GM21825 (cell line): ENCODE data around the gene GNAI3.

ENCODE experiments used
- ATAC-seq: cut with Tn5 transposase; IDR thresholded peaks from one replicate; pipeline ENCODE4 v1.9.1; 2021; ENCODE audit warnings: mild to moderate bottlenecking, moderate library complexity; ENCODE audit not compliant: unreplicated experiment

GNAI3 gene

GRCh38 chr1:109634771-109635750 lies 86.6 kb downstream of the GNAI3 start:
- no peak for ATAC-seq

GRCh38 chr1:109635862-109636200 lies 87.4 kb downstream of the GNAI3 start:
- no peak for ATAC-seq

DNA sequence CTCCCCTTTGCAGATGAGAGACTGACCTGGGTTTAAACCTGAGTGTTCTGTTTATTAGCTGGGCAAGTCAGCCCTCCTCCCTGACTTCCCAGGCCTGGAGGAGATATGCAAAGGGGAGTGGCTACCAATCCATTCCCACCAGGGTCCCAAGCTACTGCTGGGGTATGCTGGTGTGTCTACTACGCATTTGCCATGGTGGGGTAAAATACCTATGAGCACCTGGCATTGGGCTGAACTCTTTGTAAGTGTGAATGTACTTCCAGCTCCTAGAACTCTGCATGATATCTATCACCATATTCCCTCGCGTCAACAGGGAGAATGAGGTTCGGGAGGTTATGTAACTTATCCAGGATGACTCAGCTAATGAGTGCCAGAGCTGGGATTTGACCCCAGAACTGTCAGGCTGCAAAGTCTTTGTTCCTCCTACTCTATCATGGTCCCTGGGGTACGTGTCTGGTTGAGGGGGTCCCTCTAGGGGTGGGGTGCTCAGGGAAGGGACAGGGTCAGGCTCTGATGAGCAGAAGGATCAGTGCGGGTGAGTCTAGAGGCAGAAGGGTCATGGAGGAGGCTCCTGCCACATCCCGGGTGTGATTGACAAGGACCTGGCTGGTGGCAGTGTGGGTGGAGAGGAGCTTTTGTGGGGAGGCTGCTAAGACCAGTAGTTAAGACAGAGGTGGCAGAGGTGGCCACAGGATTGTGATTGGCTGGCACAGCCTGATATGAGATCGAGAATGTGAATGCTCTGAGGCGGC lies 88.0 kb downstream of the GNAI3 start:
- ATAC-seq: no peak

GRCh38 chr1:109637446-109637845 lies 89.0 kb downstream of the GNAI3 start:
- no peak for ATAC-seq

- no peak for ATAC-seq
Measured at GRCh38 chr1:109639063-109639840, 90.8 kb downstream of the GNAI3 start.

GRCh38 chr1:109639841-109640184 lies 91.4 kb downstream of the GNAI3 start:
- ATAC-seq: no peak

DNA sequence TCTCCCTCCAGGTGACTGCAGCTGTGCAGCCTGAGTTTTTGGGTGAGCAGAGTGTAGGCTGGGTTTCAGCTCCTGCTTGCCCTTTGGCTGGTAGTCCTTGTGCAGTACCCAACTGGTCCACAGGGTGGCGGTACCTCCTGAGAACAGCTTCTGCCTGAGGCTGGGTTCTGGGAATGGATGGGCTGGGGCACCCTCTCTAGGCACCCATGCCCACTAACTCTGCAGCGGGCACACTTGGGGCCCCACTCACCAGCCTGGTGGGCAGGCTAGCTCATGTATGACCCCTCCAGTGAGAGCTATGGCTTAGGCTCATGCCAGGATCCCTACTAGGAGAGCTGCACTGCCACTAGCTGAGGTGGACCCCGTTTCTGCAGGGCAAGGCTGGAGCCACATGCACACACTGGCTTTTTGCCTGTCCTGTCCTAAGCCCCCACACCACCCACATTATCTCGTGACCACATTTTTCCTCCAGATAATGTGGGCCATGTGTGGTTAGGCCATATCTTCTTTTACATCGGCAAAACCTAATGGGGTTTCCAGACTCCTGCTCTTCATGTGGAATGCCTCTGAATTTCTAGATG lies 92.0 kb downstream of the GNAI3 start:
- ATAC-seq: peak; percentile 59

GRCh38 chr1:109641078-109641740 lies 92.8 kb downstream of the GNAI3 start:
- ATAC-seq: no peak

DNA sequence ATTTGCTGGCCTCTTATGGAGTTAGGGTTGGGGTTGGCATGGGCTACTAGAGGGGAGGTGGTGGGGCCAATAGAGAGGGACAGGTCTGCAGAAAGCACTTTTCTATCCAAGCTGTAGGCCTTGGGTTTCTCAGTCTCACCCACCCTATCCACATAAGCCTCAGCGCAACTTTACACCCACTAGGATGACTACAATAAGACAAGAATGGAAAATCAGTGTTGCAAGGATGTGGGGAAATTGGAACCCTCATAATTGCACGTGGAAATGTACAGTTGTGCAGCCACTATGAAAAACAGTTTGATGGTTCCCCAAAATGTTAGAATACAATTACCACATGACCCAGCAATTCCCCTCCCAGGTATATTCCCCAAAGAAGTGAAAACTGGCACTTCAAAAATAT lies 93.4 kb downstream of the GNAI3 start:
- ATAC-seq: no peak

GRCh38 chr1:109642626-109643025 lies 94.2 kb downstream of the GNAI3 start:
- ATAC-seq: no peak

- peak; percentile 86 for ATAC-seq
Measured at GRCh38 chr1:109643385-109644230, 95.2 kb downstream of the GNAI3 start.

GRCh38 chr1:109644670-109645069 lies 96.3 kb downstream of the GNAI3 start:
- no peak for ATAC-seq

DNA sequence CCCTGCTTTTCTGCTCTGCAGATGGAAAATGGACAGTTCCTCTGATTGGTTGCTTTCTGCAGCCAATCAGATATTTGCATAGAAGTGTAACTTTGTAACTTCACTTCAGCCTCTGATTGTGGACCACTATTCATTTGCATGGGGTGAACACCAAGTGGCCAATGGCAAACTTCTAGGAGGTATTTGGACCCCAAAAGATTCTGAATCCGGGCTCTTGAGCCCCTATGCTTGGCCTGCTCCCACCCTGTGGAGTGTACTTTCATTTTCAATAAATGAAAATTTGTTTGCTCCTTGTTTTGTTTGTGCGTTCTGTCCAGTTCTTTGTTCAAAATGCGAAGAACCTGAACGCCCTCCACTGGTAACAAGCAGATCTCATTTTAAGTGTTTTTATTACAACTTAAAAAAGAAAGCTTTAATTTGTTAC lies 101.1 kb downstream of the GNAI3 start:
- ATAC-seq: no peak

DNA sequence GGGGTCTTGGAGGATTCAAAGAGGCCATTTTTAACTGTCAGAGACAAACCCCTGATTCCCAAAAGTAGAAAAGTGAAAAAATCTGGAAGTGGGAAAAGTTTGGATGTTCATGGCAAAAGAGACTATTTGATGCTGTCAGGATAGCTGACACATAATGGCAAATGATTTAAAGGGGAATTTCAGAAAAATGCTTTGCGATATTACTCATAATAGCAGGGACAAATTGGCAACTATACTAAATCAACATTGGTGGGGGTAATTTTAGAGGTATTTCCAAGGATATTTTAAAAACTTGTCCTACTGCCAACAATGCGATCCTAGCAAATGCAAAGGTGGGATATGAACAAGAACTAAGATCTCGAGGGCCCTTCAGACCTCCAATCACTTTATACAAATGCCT lies 102.2 kb downstream of the GNAI3 start:
- ATAC-seq: no peak

GRCh38 chr1:109652402-109652801 lies 104.0 kb downstream of the GNAI3 start:
- ATAC-seq: no peak

DNA sequence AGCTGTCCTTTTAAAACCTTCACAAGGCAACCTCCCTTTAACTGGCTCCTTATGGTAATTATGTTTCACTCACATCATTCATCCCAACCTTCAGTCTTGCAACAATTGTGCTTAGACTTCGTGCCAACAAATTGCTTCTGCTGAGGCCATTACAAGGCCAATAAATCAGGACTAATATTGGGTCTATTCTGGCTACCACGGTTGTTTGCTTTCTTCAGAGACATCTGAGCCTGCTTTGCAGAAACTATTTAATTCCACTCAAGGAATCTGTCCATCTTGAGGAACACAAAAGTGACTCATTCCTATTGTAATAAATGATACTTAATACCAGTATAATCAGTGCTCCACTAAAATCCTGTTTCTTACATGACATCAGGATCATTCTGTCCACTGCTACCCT lies 104.9 kb downstream of the GNAI3 start:
- no peak for ATAC-seq

DNA sequence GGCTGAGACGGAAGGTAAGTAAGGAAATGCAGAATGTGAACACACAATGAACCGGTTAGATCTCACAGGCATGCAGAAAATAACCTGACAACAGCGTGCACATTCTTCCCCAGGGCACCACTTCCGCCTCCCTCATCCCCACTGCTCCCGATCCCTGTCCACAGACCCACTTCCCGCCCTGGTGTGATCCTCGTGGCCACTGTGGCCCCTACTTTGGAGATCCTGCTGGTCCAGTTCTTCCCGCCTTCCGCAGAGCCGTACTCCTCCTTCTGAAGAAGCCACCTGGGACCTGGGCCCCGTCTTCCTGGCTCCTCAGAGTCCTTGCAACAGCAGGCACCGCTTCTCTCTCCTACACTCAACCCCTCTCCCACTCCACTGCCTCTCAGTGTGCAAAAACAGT lies 106.1 kb downstream of the GNAI3 start:
- ATAC-seq: no peak

DNA sequence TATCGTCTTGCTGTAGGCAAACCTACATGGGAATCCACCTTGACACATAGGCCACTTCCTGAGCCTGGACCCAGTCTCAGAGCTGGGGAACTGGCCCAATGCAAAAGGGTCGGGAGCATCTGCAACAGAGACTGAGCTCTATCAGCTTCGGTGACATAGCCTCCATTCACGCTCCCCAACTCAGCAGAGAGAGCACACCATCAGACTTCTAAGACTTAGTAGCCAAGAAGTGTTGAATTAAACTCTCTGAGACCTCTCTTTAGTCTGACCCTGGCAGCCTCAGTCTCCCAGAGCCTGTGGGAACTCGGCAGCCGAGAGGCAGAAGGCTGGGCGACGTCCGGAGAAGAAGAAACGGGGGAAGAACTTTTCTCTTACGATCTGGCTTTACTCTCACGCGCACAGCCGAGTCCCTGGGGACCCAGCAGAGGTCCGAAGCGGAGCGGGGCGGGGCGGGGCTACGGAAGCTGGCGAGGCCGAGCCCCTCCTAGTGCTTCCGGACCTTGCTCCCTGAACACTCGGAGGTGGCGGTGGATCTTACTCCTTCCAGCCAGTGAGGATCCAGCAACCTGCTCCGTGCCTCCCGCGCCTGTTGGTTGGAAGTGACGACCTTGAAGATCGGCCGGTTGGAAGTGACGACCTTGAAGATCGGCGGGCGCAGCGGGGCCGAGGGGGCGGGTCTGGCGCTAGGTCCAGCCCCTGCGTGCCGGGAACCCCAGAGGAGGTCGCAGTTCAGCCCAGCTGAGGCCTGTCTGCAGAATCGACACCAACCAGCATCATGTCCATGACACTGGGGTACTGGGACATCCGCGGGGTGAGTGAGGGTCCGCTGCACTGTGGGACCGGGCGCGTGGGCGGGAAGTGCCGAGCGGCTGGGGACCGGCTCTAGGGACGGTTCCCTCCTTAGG lies 107.5 kb downstream of the GNAI3 start, which contains the start of gene GSTM4:
Gene GSTM4 (plus strand): TSS at position 485 of the 905 bp plus-strand sequence. CDS start 291 bp downstream, at position 776.
- peak; percentile 91 for ATAC-seq
